K562 (cell line): ENCODE data around the gene COL8A2. TPM values are rescaled to one million over a fixed set of nuclear protein-coding genes. Genes with fewer than 3 reads are reported as not detected.

Source experiments
- ELF1 ChIP-seq: fragments of 200-800 bp; sonication (Bioruptor generic); IDR thresholded peaks from 2 replicates; pipeline ENCODE4 v1.6.1; 2016; ENCODE audit warnings: missing genetic modification characterization, missing compliant biosample characterization
- GABPB1 ChIP-seq: sonication (generic); formaldehyde crosslinking; IDR thresholded peaks from 2 replicates; pipeline ENCODE4 v1.8.0; 2022; ENCODE audit warnings: mild to moderate bottlenecking, missing genetic modification reagents
- HMBOX1 ChIP-seq: sonication (generic); IDR thresholded peaks from 2 replicates; pipeline ENCODE4 v1.6.1; 2016
- JUN ChIP-seq, 2 experiments: sonication (generic) in 1 of 2; formaldehyde crosslinking in 1 of 2; IDR thresholded peaks; 2 replicates each; pipeline versions ENCODE4 v1.6.1 to v1.8.0; 2012 to 2022; ENCODE audit warnings: borderline replicate concordance in 2 of 2, mild to moderate bottlenecking in 2 of 2, improper control_type of control experiment in 1 of 2, low read depth in 1 of 2, low read length in 1 of 2, missing genetic modification reagents in 1 of 2
- NCOA2 ChIP-seq, 2 experiments: fragments of 450-650 bp; IDR thresholded peaks; 2 replicates each; pipeline ENCODE4 v1.6.1; 2018; ENCODE audit warnings: mild to moderate bottlenecking in 2 of 2, moderate library complexity in 1 of 2; ENCODE audit not compliant: partially characterized antibody in 2 of 2
- RREB1 ChIP-seq: fragments of 250-450 bp; sonication (Bioruptor Pico); IDR thresholded peaks from 2 replicates; pipeline ENCODE4 v1.4.0; 2020
- SLC30A9 ChIP-seq: fragments of 250-450 bp; sonication (Bioruptor Pico); IDR thresholded peaks from 2 replicates; pipeline ENCODE4 v1.8.0; 2022; ENCODE audit warnings: mild to moderate bottlenecking, moderate library complexity
- THAP7 ChIP-seq: fragments of 250-450 bp; sonication (Bioruptor Pico); IDR thresholded peaks from 2 replicates; pipeline ENCODE4 v1.5.0; 2021
- ZC3H4 ChIP-seq: sonication (generic); formaldehyde crosslinking; IDR thresholded peaks from 2 replicates; pipeline ENCODE4 v1.9.0; 2021; ENCODE audit warnings: missing genetic modification reagents, borderline replicate concordance
- ZNF280A ChIP-seq: fragments of 450-650 bp; IDR thresholded peaks from 2 replicates; pipeline ENCODE4 v1.6.1; 2018; ENCODE audit warnings: mild to moderate bottlenecking, low read depth; ENCODE audit not compliant: partially characterized antibody
- polyA plus RNA-seq, 8 experiments: library from polyadenylated mRNA; depleted of rRNA in 4 of 8; stranded (reverse) in 5 of 8; unstranded in 3 of 8; fragments of >200 nt; fragmentation: Nextera tagmentation in 2 of 8; fragmentation: Illumina TruSeq in 1 of 8; extraction: Ambion mirVana in 2 of 8; extraction: Trizol in 1 of 8; gene quantifications; 2 replicates each; pipeline versions ENCODE4 v1.2.1 to v1.2.3, GENCODE V29; 2011 to 2014; ENCODE audit warnings: inconsistent platforms in 1 of 8, missing spikeins in 1 of 8
- total RNA-seq, 7 experiments: library from RNA; depleted of rRNA in 6 of 7; stranded (reverse); fragments of >200 nt in 6 of 7; fragmentation: Illumina TruSeq in 2 of 7; extraction: Trizol in 2 of 7; gene quantifications; 2 replicates each; pipeline versions ENCODE4 v1.2.1 to v1.2.3, GENCODE V29; 2011 to 2021; ENCODE audit warnings: low replicate concordance in 1 of 7
- TF ChIP-seq, protein P1 (sequence below): fragments of 450-650 bp; IDR thresholded peaks from 2 replicates; pipeline ENCODE4 v1.6.1; 2017; ENCODE audit warnings: antibody characterized with exemption
- TF ChIP-seq, protein P2 (sequence below): fragments of 250-450 bp; sonication (Bioruptor Pico); IDR thresholded peaks from 2 replicates; pipeline ENCODE4 v1.8.0; 2021; ENCODE audit warnings: moderate library complexity, mild to moderate bottlenecking, inconsistent platforms

COL8A2 gene
- total and polyA plus RNA-seq, 9 of the 15 experiments (the other 6 are each of a cell fraction or from before 2014, with no cell fraction given), result 0.03 to 0.14 (median 0.04) TPM; not detected in 5

- no peak for TF ChIP-seq RREB1 (CRISPR knock-in tag)
- TF ChIP-seq JUN (IDR thresholded peaks at IDR 0.05; ENCODE audit: borderline replicate concordance, low read depth, low read length), result peak; percentile 45; the same call in 1 of the 2 replicates
- no peak for TF ChIP-seq JUN (CRISPR knock-in tag; IDR thresholded peaks at IDR 0.05; ENCODE audit: borderline replicate concordance)
- no peak for TF ChIP-seq SLC30A9
- TF ChIP-seq ZC3H4 (CRISPR knock-in tag), result 0 out of 2 replicates have a peak, but pooled peaks have one; percentile 23
- peak; percentile 62 for TF ChIP-seq ELF1 (tag)
- TF ChIP-seq ZNF280A, result no peak
- TF ChIP-seq, protein P1, sequence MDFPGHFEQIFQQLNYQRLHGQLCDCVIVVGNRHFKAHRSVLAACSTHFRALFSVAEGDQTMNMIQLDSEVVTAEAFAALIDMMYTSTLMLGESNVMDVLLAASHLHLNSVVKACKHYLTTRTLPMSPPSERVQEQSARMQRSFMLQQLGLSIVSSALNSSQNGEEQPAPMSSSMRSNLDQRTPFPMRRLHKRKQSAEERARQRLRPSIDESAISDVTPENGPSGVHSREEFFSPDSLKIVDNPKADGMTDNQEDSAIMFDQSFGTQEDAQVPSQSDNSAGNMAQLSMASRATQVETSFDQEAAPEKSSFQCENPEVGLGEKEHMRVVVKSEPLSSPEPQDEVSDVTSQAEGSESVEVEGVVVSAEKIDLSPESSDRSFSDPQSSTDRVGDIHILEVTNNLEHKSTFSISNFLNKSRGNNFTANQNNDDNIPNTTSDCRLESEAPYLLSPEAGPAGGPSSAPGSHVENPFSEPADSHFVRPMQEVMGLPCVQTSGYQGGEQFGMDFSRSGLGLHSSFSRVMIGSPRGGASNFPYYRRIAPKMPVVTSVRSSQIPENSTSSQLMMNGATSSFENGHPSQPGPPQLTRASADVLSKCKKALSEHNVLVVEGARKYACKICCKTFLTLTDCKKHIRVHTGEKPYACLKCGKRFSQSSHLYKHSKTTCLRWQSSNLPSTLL, result no peak
- TF ChIP-seq HMBOX1, result 0 out of 2 replicates have a peak, but pooled peaks have one; percentile 24
- TF ChIP-seq NCOA2 (IDR thresholded peaks at IDR 0.05; ENCODE audit: partially characterized antibody in 2 of 2), result no peak
- peak; percentile 58; the same call in 1 of the 2 replicates for TF ChIP-seq GABPB1
- TF ChIP-seq, protein P2, sequence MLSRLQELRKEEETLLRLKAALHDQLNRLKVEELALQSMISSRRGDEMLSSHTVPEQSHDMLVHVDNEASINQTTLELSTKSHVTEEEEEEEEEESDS, result no peak
- TF ChIP-seq THAP7, result no peak
Observed at GRCh38 chr1:36134505-36135329, 9.7 kb upstream of the COL8A2 start (continued).
